ENCODE data around the gene GALNT9.

The GALNT9 gene

GRCh38 chr12:132165584-132165983 lies 163.8 kb downstream of the GALNT9 start:
- no peak overlapping the region for H3K4me3 ChIP-seq (ENCODE audit: control insufficient read depth, low read depth, low read length)
- TF ChIP-seq, protein P1, sequence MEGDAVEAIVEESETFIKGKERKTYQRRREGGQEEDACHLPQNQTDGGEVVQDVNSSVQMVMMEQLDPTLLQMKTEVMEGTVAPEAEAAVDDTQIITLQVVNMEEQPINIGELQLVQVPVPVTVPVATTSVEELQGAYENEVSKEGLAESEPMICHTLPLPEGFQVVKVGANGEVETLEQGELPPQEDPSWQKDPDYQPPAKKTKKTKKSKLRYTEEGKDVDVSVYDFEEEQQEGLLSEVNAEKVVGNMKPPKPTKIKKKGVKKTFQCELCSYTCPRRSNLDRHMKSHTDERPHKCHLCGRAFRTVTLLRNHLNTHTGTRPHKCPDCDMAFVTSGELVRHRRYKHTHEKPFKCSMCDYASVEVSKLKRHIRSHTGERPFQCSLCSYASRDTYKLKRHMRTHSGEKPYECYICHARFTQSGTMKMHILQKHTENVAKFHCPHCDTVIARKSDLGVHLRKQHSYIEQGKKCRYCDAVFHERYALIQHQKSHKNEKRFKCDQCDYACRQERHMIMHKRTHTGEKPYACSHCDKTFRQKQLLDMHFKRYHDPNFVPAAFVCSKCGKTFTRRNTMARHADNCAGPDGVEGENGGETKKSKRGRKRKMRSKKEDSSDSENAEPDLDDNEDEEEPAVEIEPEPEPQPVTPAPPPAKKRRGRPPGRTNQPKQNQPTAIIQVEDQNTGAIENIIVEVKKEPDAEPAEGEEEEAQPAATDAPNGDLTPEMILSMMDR (conservative IDR thresholded peaks at IDR 0.05; ENCODE audit: control insufficient read depth, insufficient read depth, low read depth, low read length) = no peak
- DNase-seq (ENCODE audit: low read depth) = no peak

- H3K4me3 ChIP-seq (ENCODE audit: control insufficient read depth, low read depth, low read length) = no peak overlapping the region
- DNase-seq (ENCODE audit: low read depth) = no peak
- TF ChIP-seq, protein P1 (conservative IDR thresholded peaks at IDR 0.05; ENCODE audit: control insufficient read depth, insufficient read depth, low read depth, low read length) = no peak
These were observed 165.0 kb downstream of the GALNT9 start for GRCh38 chr12:132164426-132164825.

DNA sequence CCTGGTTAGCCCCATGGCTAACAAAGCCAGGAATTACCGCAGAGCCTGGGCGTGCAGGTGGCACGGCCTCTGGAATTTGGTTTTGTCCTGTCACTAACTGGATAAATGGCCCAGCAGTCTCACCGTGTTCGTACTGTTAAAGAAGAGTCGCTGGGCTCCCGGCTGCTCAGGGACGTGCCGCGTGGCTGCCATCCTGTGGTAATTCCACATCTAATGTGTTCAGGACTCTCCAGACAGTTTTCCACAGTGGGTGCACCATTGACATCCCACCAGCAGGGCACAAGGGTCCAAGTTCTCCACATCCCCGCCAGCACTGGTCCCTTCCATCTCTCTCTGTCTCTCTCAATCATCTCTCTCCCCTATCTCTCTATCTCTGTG lies 165.5 kb downstream of the GALNT9 start:
- no peak for DNase-seq (ENCODE audit: low read depth)
- no peak overlapping the region for H3K4me3 ChIP-seq (ENCODE audit: control insufficient read depth, low read depth, low read length)
- TF ChIP-seq, protein P1 (conservative IDR thresholded peaks at IDR 0.05; ENCODE audit: control insufficient read depth, insufficient read depth, low read depth, low read length) = peak; percentile 18

- no peak for DNase-seq (ENCODE audit: low read depth)
- TF ChIP-seq, protein P1 (conservative IDR thresholded peaks at IDR 0.05; ENCODE audit: control insufficient read depth, insufficient read depth, low read depth, low read length) = no peak
- no peak overlapping the region for H3K4me3 ChIP-seq (ENCODE audit: control insufficient read depth, low read depth, low read length)
These were observed 166.1 kb downstream of the GALNT9 start for GRCh38 chr12:132163041-132163910.

GRCh38 chr12:132162508-132163031 lies 166.8 kb downstream of the GALNT9 start:
- TF ChIP-seq, protein P1 (conservative IDR thresholded peaks at IDR 0.05; ENCODE audit: control insufficient read depth, insufficient read depth, low read depth, low read length) = no peak
- DNase-seq (ENCODE audit: low read depth) = peak; percentile 79
- H3K4me3 ChIP-seq (ENCODE audit: control insufficient read depth, low read depth, low read length) = no peak overlapping the region

DNA sequence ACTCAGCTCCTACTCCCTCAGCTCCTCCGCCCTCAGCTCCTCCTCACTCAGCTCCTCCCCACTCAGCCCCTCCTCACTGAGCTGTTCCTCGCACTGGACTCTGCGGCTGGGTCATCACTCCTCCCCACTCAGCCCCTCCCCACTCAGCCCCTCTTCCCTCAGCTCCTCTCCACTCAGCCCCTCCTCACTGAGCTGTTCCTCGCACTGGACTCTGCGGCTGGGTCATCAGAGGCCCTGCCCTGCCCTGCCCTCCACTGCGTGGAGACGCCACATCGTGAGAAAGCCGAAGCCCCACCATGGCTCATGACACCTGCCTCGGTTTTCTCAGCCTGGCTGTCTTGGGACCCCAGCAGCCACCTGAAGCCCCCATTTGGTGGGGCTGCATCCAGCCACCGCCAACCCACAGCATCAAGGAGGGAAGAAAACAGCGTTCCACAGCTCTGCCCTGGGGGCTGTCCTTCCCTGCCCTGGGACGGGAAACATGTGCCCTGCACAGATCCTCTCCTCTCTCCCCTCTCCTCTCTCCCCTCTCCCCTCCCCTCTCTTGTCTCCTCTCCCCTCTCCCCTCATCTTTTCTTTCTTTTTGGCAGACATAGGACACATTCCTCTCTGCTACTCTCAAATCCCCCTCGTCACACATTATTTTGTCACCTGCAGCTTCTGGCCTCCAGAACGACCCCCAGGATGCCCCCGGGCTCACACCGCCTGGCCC lies 167.4 kb downstream of the GALNT9 start:
- no peak overlapping the region for H3K4me3 ChIP-seq (ENCODE audit: control insufficient read depth, low read depth, low read length)
- TF ChIP-seq, protein P1 (conservative IDR thresholded peaks at IDR 0.05; ENCODE audit: control insufficient read depth, insufficient read depth, low read depth, low read length) = no peak

More for the DNA sequence above, 167.4 kb downstream of the GALNT9 start:
- no peak for DNase-seq (ENCODE audit: low read depth)

Data from fibroblast of mammary gland (primary cell).